Loucy (cell line): ENCODE data around the gene PDE12.

Source experiments
- H2AFZ ChIP-seq: fragments of 200-600 bp; sonication (generic); 2 replicates; pipeline ENCODE4 v1.6.0; 2016; ENCODE audit warnings: antibody characterized with exemption, mild to moderate bottlenecking, low read length, moderate library complexity
- H3F3A ChIP-seq: fragments of 200-600 bp; 2 replicates; pipeline ENCODE4 v1.6.0; 2016; ENCODE audit warnings: antibody characterized with exemption, low read depth, mild to moderate bottlenecking
- H3K27me3 ChIP-seq: fragments of 200-600 bp; sonication (generic); 2 replicates; pipeline ENCODE4 v1.6.1; 2014; ENCODE audit warnings: low read length, mild to moderate bottlenecking; ENCODE audit not compliant: insufficient read depth, poor library complexity, severe bottlenecking
- H3K36me3 ChIP-seq: fragments of 200-600 bp; sonication (generic); 2 replicates; pipeline ENCODE4 v1.6.1; 2016; ENCODE audit warnings: low read length; ENCODE audit not compliant: insufficient read depth
- H3K4me1 ChIP-seq: fragments of 200-600 bp; sonication (generic); 2 replicates; pipeline ENCODE4 v1.5.1; 2014; ENCODE audit warnings: low read length, mild to moderate bottlenecking; ENCODE audit not compliant: insufficient read depth, poor library complexity, severe bottlenecking
- H3K4me2 ChIP-seq: fragments of 200-600 bp; sonication (generic); 2 replicates; pipeline ENCODE4 v1.6.0; 2014; ENCODE audit warnings: antibody characterized with exemption, low read length, low read depth, mild to moderate bottlenecking; ENCODE audit not compliant: poor library complexity, severe bottlenecking
- H3K4me3 ChIP-seq: fragments of 200-600 bp; sonication (generic); 2 replicates; pipeline ENCODE4 v1.5.1; 2014; ENCODE audit warnings: low read length, mild to moderate bottlenecking, mixed read lengths; ENCODE audit not compliant: poor library complexity, severe bottlenecking
- H3K79me2 ChIP-seq: fragments of 200-600 bp; sonication (generic); 2 replicates; pipeline ENCODE4 v1.6.1; 2014; ENCODE audit warnings: low read length; ENCODE audit not compliant: insufficient read depth
- H3K9ac ChIP-seq: fragments of 200-600 bp; sonication (generic); 2 replicates; pipeline ENCODE4 v1.6.0; 2014; ENCODE audit warnings: mild to moderate bottlenecking, low read depth, low read length, moderate library complexity; ENCODE audit not compliant: poor library complexity, severe bottlenecking
- H3K9me2 ChIP-seq: fragments of 200-600 bp; sonication (generic); replicated peaks from 2 replicates; pipeline ENCODE4 v1.6.1; 2016; ENCODE audit warnings: low read depth, low read length, mixed read lengths
- H3K9me3 ChIP-seq: fragments of 200-600 bp; sonication (generic); 2 replicates; pipeline ENCODE4 v1.6.1; 2014; ENCODE audit warnings: mild to moderate bottlenecking, antibody characterized with exemption, low read length, low read depth; ENCODE audit not compliant: insufficient read depth
- H4K20me1 ChIP-seq: fragments of 200-600 bp; sonication (generic); 2 replicates; pipeline ENCODE4 v1.6.0; 2014; ENCODE audit warnings: antibody characterized with exemption, low read length, mild to moderate bottlenecking; ENCODE audit not compliant: insufficient read depth, poor library complexity, severe bottlenecking
- CTCF ChIP-seq: fragments of 200-600 bp; sonication (generic); conservative IDR thresholded peaks from 2 replicates; pipeline ENCODE4 v1.5.1; 2014; ENCODE audit warnings: mild to moderate bottlenecking, antibody characterized with exemption, low read length
- EZH2phosphoT487 ChIP-seq: fragments of 200-600 bp; IDR thresholded peaks from 2 replicates; pipeline ENCODE4 v1.6.1; 2018; ENCODE audit warnings: antibody characterized with exemption, mild to moderate bottlenecking, moderate library complexity, borderline replicate concordance

The PDE12 gene

GRCh38 chr3:57530071-57530608 is 25.9 kb upstream of the PDE12 start:
- Histone ChIP-seq H3K27me3 (no peaks in the 10 kb centered on the region), H3K4me2 (no peak overlapping the region), H3K4me3 (no peak overlapping the region), H3K9me2 (no peaks in the 10 kb centered on the region), H3F3A (no peaks in the 10 kb centered on the region), H3K36me3 (no peaks in the 10 kb centered on the region), H2AFZ (no peak overlapping the region), H3K9me3 (no peaks in the 10 kb centered on the region), H3K79me2 (no peaks in the 10 kb centered on the region), H3K9ac (no peak overlapping the region), H3K4me1 (no peaks in the 10 kb centered on the region), H4K20me1 (no peaks in the 10 kb centered on the region)
- TF ChIP-seq CTCF (no peak), EZH2phosphoT487 (no peak)

GRCh38 chr3:57538465-57538864 is 17.6 kb upstream of the PDE12 start:
- no peaks in the 10 kb centered on the region for H3K79me2 ChIP-seq
- no peaks in the 10 kb centered on the region for H3K36me3 ChIP-seq
- H3F3A ChIP-seq, result no peaks in the 10 kb centered on the region
- H3K9me2 ChIP-seq, result no peaks in the 10 kb centered on the region
- no peak overlapping the region for H3K9ac ChIP-seq
- no peak overlapping the region for H2AFZ ChIP-seq
- no peaks in the 10 kb centered on the region for H4K20me1 ChIP-seq
- no peaks in the 10 kb centered on the region for H3K27me3 ChIP-seq
- no peak overlapping the region for H3K4me2 ChIP-seq
- H3K9me3 ChIP-seq, result no peaks in the 10 kb centered on the region
- TF ChIP-seq CTCF (no peak), EZH2phosphoT487 (no peak)
- H3K4me1 ChIP-seq, result no peaks in the 10 kb centered on the region
- H3K4me3 ChIP-seq, result no peak overlapping the region

GRCh38 chr3:57544181-57545125 is 11.6 kb upstream of the PDE12 start, which contains the start of gene DNAH12:
Gene DNAH12, minus strand, starts transcription at chr3:57544344. Its CDS starts 1,474 bp downstream, at chr3:57542870.
- no peak within 1 kb of the TSS for H3K9ac ChIP-seq
- no peaks in the 10 kb centered on the region for H3K4me1 ChIP-seq
- H3K4me3 ChIP-seq, result no peak within 1 kb of the TSS
- no peaks in the 10 kb centered on the region for H4K20me1 ChIP-seq
- no peak for TF ChIP-seq EZH2phosphoT487
- TF ChIP-seq CTCF, result no peak
- no peaks in the 10 kb centered on the region for H3K27me3 ChIP-seq
- H3K36me3 ChIP-seq, result no peaks in the 10 kb centered on the region
- H3F3A ChIP-seq, result no peaks in the 10 kb centered on the region
- H2AFZ ChIP-seq, result no peak within 1 kb of the TSS
- no peaks in the 10 kb centered on the region for H3K9me2 ChIP-seq
- no peaks in the 10 kb centered on the region for H3K79me2 ChIP-seq
- no peaks in the 10 kb centered on the region for H3K9me3 ChIP-seq
- no peak within 1 kb of the TSS for H3K4me2 ChIP-seq
